H1 (cell line): ENCODE data around the gene SULT6B1. TPM values are rescaled to one million over a fixed set of nuclear protein-coding genes. Genes with fewer than 3 reads are reported as not detected.

ENCODE experiments used
- EP300 ChIP-seq, 2 experiments: IDR thresholded peaks; 1 replicate in 1 of 2; 2 replicates in 1 of 2; pipeline ENCODE4 v1.6.1; 2011 to 2012; ENCODE audit warnings: low read depth in 2 of 2, low read length in 2 of 2, mild to moderate bottlenecking in 2 of 2, borderline replicate concordance in 1 of 2, inconsistent platforms in 1 of 2, moderate library complexity in 1 of 2
- KDM1A ChIP-seq: fragments of 200-600, 300-600 bp; sonication (generic); IDR thresholded peaks from 2 replicates; pipeline ENCODE4 v1.7.1; 2016; ENCODE audit warnings: mild to moderate bottlenecking, low read length, borderline replicate concordance
- MAFK ChIP-seq: IDR thresholded peaks from 2 replicates; pipeline ENCODE4 v1.6.1; 2012; ENCODE audit warnings: low read depth, mild to moderate bottlenecking, improper control_type of control experiment, low read length
- SIRT6 ChIP-seq: IDR thresholded peaks from one replicate; pipeline ENCODE4 v1.7.1; 2012; ENCODE audit warnings: low read length, inconsistent platforms
- TCF12 ChIP-seq: IDR thresholded peaks from 2 replicates; pipeline ENCODE4 v1.6.1; 2011; ENCODE audit warnings: low read depth, mild to moderate bottlenecking, low read length
- polyA plus RNA-seq, 7 experiments: library from polyadenylated mRNA; depleted of rRNA in 3 of 7; stranded (reverse) in 5 of 7; unstranded in 2 of 7; fragments of >200 nt in 5 of 7; fragments of 200-250 nt in 2 of 7; gene quantifications; 1 replicate in 5 of 7; 2 replicates in 1 of 7; 4 replicates in 1 of 7; pipeline versions ENCODE4 v1.2.1 to v1.2.3, GENCODE V29; 2011 to 2013; ENCODE audit warnings: missing spikeins in 2 of 7, mixed read lengths in 2 of 7
- total RNA-seq: library from RNA; stranded (reverse); fragmentation: NEBNext Ultra II Directional; extraction: Animal tissue kit (Norgen Biotek cat#: 25700); gene quantifications from 2 replicates; pipeline ENCODE4 v1.2.1, GENCODE V29; 2021
- TF ChIP-seq, protein P1 (sequence below): fragments of 300-600 bp; sonication (generic); IDR thresholded peaks from 2 replicates; pipeline ENCODE4 v1.7.1; 2012; ENCODE audit warnings: low read length, moderate library complexity, mild to moderate bottlenecking, inconsistent platforms; ENCODE audit not compliant: insufficient replicate concordance

Gene SULT6B1
- total and polyA plus RNA-seq, 2 of the 8 experiments (the other 6 are each of a cell fraction or from before 2014, with no cell fraction given): not detected

DNA sequence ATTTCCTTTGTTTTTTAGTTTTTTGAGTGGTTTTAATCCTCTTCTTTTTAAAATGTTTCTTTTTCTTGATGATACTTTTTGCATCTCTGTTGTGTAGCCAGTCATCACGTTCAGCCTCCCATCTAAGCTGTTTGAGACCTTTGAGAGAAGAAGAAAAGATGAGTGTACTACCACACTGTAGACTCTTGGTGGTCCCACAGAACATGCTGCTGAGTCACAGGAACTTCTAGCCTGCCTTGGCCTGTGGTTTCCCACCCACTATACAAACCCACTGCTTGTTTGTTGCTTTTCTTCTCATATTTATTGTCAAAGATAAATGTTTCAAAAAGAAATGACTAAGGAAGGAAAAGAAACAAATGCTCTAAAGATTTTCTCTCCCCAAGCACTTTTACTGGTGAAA is 13.3 kb upstream of the SULT6B1 start (continued):
- TF ChIP-seq, protein P1, sequence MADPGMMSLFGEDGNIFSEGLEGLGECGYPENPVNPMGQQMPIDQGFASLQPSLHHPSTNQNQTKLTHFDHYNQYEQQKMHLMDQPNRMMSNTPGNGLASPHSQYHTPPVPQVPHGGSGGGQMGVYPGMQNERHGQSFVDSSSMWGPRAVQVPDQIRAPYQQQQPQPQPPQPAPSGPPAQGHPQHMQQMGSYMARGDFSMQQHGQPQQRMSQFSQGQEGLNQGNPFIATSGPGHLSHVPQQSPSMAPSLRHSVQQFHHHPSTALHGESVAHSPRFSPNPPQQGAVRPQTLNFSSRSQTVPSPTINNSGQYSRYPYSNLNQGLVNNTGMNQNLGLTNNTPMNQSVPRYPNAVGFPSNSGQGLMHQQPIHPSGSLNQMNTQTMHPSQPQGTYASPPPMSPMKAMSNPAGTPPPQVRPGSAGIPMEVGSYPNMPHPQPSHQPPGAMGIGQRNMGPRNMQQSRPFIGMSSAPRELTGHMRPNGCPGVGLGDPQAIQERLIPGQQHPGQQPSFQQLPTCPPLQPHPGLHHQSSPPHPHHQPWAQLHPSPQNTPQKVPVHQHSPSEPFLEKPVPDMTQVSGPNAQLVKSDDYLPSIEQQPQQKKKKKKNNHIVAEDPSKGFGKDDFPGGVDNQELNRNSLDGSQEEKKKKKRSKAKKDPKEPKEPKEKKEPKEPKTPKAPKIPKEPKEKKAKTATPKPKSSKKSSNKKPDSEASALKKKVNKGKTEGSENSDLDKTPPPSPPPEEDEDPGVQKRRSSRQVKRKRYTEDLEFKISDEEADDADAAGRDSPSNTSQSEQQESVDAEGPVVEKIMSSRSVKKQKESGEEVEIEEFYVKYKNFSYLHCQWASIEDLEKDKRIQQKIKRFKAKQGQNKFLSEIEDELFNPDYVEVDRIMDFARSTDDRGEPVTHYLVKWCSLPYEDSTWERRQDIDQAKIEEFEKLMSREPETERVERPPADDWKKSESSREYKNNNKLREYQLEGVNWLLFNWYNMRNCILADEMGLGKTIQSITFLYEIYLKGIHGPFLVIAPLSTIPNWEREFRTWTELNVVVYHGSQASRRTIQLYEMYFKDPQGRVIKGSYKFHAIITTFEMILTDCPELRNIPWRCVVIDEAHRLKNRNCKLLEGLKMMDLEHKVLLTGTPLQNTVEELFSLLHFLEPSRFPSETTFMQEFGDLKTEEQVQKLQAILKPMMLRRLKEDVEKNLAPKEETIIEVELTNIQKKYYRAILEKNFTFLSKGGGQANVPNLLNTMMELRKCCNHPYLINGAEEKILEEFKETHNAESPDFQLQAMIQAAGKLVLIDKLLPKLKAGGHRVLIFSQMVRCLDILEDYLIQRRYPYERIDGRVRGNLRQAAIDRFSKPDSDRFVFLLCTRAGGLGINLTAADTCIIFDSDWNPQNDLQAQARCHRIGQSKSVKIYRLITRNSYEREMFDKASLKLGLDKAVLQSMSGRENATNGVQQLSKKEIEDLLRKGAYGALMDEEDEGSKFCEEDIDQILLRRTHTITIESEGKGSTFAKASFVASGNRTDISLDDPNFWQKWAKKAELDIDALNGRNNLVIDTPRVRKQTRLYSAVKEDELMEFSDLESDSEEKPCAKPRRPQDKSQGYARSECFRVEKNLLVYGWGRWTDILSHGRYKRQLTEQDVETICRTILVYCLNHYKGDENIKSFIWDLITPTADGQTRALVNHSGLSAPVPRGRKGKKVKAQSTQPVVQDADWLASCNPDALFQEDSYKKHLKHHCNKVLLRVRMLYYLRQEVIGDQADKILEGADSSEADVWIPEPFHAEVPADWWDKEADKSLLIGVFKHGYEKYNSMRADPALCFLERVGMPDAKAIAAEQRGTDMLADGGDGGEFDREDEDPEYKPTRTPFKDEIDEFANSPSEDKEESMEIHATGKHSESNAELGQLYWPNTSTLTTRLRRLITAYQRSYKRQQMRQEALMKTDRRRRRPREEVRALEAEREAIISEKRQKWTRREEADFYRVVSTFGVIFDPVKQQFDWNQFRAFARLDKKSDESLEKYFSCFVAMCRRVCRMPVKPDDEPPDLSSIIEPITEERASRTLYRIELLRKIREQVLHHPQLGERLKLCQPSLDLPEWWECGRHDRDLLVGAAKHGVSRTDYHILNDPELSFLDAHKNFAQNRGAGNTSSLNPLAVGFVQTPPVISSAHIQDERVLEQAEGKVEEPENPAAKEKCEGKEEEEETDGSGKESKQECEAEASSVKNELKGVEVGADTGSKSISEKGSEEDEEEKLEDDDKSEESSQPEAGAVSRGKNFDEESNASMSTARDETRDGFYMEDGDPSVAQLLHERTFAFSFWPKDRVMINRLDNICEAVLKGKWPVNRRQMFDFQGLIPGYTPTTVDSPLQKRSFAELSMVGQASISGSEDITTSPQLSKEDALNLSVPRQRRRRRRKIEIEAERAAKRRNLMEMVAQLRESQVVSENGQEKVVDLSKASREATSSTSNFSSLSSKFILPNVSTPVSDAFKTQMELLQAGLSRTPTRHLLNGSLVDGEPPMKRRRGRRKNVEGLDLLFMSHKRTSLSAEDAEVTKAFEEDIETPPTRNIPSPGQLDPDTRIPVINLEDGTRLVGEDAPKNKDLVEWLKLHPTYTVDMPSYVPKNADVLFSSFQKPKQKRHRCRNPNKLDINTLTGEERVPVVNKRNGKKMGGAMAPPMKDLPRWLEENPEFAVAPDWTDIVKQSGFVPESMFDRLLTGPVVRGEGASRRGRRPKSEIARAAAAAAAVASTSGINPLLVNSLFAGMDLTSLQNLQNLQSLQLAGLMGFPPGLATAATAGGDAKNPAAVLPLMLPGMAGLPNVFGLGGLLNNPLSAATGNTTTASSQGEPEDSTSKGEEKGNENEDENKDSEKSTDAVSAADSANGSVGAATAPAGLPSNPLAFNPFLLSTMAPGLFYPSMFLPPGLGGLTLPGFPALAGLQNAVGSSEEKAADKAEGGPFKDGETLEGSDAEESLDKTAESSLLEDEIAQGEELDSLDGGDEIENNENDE: no peak
- no peak for TF ChIP-seq EP300 (IDR thresholded peaks at IDR 0.05; ENCODE audit: borderline replicate concordance in 1 of 2, low read depth in 2 of 2, low read length in 2 of 2)
- no peak for TF ChIP-seq KDM1A
- no peak for TF ChIP-seq SIRT6
- TF ChIP-seq TCF12: no peak
- TF ChIP-seq MAFK: no peak
- TF ChIP-seq, all 59 proteins: peak for 0
